ENCODE data around the gene MBD6. TPM values are rescaled to one million over a fixed set of nuclear protein-coding genes. Genes with fewer than 3 reads are reported as not detected.

MBD6 gene
- total and polyA plus RNA-seq, 2 of the 13 experiments (the other 11 are each of a cell fraction or from before 2014, with no cell fraction given), result 4.1 to 5.9 TPM

DNA sequence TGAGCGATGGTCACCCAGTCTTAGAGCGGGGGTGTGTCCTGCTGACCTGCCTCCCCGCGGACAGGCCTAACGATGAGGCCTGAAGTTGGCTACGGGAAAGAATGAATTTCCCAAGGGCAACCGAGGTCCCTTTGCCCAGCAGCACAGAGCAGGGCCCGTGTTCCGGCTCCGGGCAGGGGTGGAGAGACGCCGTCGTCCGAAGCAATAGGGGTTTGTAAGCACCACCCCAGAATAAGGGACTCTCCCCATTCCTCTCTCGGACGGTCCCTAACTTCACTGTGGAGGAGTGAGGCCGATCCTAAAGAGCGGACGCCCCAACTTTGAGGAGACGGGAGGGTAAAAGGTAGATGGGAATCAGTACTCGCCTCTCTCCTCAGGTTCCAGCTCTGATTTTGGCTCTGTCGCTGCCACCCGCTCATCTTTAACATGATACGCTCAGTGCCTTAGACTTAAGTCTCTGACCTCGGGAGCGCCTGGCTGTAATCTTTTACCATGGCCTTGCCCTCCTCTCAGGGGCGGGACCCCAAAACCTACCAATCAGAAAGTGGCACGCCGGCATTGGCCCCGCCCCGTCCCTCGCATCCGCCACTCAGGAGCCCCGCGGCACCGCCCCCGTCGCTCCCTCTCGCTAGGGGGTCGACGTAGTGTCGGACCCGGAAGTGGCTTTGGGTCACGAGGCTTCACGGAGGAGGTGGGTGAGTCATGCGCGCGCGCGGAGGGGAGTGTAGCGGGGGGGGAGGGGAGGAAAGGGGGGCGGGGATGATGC, 2.4 kb upstream of the MBD6 start, which contains the start of gene DDIT3 (continued):
- TF ChIP-seq, protein P1, sequence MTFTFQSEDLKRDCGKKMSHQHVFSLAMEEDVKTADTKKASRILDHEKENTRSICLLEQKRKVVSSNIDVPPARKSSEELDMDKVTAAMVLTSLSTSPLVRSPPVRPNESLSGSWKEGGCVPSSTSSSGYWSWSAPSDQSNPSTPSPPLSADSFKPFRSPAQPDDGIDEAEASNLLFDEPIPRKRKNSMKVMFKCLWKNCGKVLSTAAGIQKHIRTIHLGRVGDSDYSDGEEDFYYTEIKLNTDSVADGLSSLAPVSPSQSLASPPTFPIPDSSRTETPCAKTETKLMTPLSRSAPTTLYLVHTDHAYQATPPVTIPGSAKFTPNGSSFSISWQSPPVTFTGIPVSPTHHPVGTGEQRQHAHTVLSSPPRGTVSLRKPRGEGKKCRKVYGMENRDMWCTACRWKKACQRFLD (CRISPR knock-in tag; IDR thresholded peaks at IDR 0.05; ENCODE audit: borderline replicate concordance), result peak; percentile 68; the same call in 1 of the 2 replicates
- TF ChIP-seq, protein P2, sequence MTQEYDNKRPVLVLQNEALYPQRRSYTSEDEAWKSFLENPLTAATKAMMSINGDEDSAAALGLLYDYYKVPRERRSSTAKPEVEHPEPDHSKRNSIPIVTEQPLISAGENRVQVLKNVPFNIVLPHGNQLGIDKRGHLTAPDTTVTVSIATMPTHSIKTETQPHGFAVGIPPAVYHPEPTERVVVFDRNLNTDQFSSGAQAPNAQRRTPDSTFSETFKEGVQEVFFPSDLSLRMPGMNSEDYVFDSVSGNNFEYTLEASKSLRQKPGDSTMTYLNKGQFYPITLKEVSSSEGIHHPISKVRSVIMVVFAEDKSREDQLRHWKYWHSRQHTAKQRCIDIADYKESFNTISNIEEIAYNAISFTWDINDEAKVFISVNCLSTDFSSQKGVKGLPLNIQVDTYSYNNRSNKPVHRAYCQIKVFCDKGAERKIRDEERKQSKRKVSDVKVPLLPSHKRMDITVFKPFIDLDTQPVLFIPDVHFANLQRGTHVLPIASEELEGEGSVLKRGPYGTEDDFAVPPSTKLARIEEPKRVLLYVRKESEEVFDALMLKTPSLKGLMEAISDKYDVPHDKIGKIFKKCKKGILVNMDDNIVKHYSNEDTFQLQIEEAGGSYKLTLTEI (CRISPR knock-in tag; conservative IDR thresholded peaks at IDR 0.05), result no peak
- TF ChIP-seq MED1 (CRISPR knock-in tag; IDR thresholded peaks at IDR 0.05) (peak; percentile 62; the same call in 1 of the 2 replicates), ZBTB34 (CRISPR knock-in tag; IDR thresholded peaks at IDR 0.05) (no peak), MBD4 (IDR thresholded peaks at IDR 0.05; ENCODE audit: borderline replicate concordance, low read length) (no peak), ZSCAN5A (CRISPR knock-in tag; IDR thresholded peaks at IDR 0.05; ENCODE audit: borderline replicate concordance) (no peak), ZNF331 (CRISPR knock-in tag; IDR thresholded peaks at IDR 0.05) (peak; percentile 70), ISL2 (CRISPR knock-in tag; IDR thresholded peaks at IDR 0.05) (peak; percentile 41; the same call in 1 of the 2 replicates), ATF7 (IDR thresholded peaks at IDR 0.05) (peak; percentile 16; the same call in 1 of the 2 replicates), ATF7 (CRISPR knock-in tag; IDR thresholded peaks at IDR 0.05) (peak; percentile 42; the same call in 1 of the 2 replicates), ERF (CRISPR knock-in tag; IDR thresholded peaks at IDR 0.05) (peak; percentile 36; the same call in 1 of the 2 replicates), ZNF280B (CRISPR knock-in tag; IDR thresholded peaks at IDR 0.05; ENCODE audit: borderline replicate concordance) (no peak), ZNF281 (CRISPR knock-in tag; IDR thresholded peaks at IDR 0.05; ENCODE audit: borderline replicate concordance) (peak; percentile 8; the same call in 1 of the 2 replicates), NONO (IDR thresholded peaks at IDR 0.05) (no peak), NONO (CRISPR knock-in tag; conservative IDR thresholded peaks at IDR 0.05) (no peak; the same call in 1 of the 2 replicates), FLYWCH1 (CRISPR knock-in tag; IDR thresholded peaks at IDR 0.05) (no peak)
- TF ChIP-seq, protein P3, sequence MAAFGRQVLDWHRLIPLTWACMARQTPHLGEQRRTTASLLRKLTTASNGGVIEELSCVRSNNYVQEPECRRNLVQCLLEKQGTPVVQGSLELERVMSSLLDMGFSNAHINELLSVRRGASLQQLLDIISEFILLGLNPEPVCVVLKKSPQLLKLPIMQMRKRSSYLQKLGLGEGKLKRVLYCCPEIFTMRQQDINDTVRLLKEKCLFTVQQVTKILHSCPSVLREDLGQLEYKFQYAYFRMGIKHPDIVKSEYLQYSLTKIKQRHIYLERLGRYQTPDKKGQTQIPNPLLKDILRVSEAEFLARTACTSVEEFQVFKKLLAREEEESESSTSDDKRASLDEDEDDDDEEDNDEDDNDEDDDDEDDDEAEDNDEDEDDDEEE (CRISPR knock-in tag; IDR thresholded peaks at IDR 0.05), result no peak

Measured in HepG2 (cell line).